BE2C (cell line): ENCODE data around the gene ARHGAP30.

Experiments
- DNase-seq: peaks from one replicate; pipeline ENCODE4 v3.0.0-alpha.2; 2020
- H3K27me3 ChIP-seq: fragments of 250-450 bp; sonication (Bioruptor Pico); 2 replicates; pipeline ENCODE4 v1.5.1; 2020; ENCODE audit warnings: mild to moderate bottlenecking
- H3K36me3 ChIP-seq: fragments of 250-450 bp; sonication (Bioruptor Pico); 2 replicates; pipeline ENCODE4 v1.5.1; 2020; ENCODE audit warnings: mild to moderate bottlenecking
- H3K4me1 ChIP-seq: fragments of 250-450 bp; sonication (Bioruptor Pico); 2 replicates; pipeline ENCODE4 v1.5.1; 2020
- H3K4me3 ChIP-seq: 2 replicates; pipeline ENCODE4 v1.5.1; 2011; ENCODE audit warnings: low read depth, low read length
- H3K9me3 ChIP-seq: fragments of 250-450 bp; sonication (Bioruptor Pico); 2 replicates; pipeline ENCODE4 v1.5.1; 2020
- CTCF ChIP-seq: IDR thresholded peaks from 2 replicates; pipeline ENCODE4 v1.5.1; 2012; ENCODE audit warnings: mild to moderate bottlenecking, low read depth, low read length

ARHGAP30 gene

GRCh38 chr1:161111527-161111926 is 41.8 kb upstream of the ARHGAP30 start:
- Histone ChIP-seq H3K9me3 (no peaks in the 10 kb centered on the region), H3K4me1 (no peaks in the 10 kb centered on the region), H3K36me3 (peaks cover 3% of the 10 kb centered on the region; the same call in 1 of the 2 replicates), H3K27me3 (no peaks in the 10 kb centered on the region), H3K4me3 (no peak overlapping the region)
- TF ChIP-seq CTCF, result no peak
- DNase-seq, result no peak

GRCh38 chr1:161111117-161111516 is 41.4 kb upstream of the ARHGAP30 start:
- no peak for DNase-seq
- no peak for TF ChIP-seq CTCF
- H3K27me3 ChIP-seq, result no peaks in the 10 kb centered on the region
- H3K4me3 ChIP-seq, result no peak overlapping the region
- H3K36me3 ChIP-seq, result peaks cover 3% of the 10 kb centered on the region; the same call in 1 of the 2 replicates
- no peaks in the 10 kb centered on the region for H3K9me3 ChIP-seq
- no peaks in the 10 kb centered on the region for H3K4me1 ChIP-seq

- no peak overlapping the region for H3K4me3 ChIP-seq
- H3K36me3 ChIP-seq, result peaks cover 12% of the 10 kb centered on the region
- no peak for TF ChIP-seq CTCF
- no peaks in the 10 kb centered on the region for H3K9me3 ChIP-seq
- no peaks in the 10 kb centered on the region for H3K27me3 ChIP-seq
- H3K4me1 ChIP-seq, result no peaks in the 10 kb centered on the region
- no peak for DNase-seq
These were observed 36.7 kb upstream of the ARHGAP30 start for GRCh38 chr1:161106431-161106830.

- no peaks in the 10 kb centered on the region for H3K9me3 ChIP-seq
- TF ChIP-seq CTCF, result no peak
- H3K4me1 ChIP-seq, result no peaks in the 10 kb centered on the region
- H3K4me3 ChIP-seq, result no peak overlapping the region
- no peaks in the 10 kb centered on the region for H3K27me3 ChIP-seq
- peaks cover 19% of the 10 kb centered on the region for H3K36me3 ChIP-seq
- DNase-seq, result no peak
These were observed 30.9 kb upstream of the ARHGAP30 start for GRCh38 chr1:161100556-161100955.

- no peak for TF ChIP-seq CTCF
- peaks cover 19% of the 10 kb centered on the region for H3K36me3 ChIP-seq
- peak overlapping the region; percentile 76 for H3K4me3 ChIP-seq
- H3K9me3 ChIP-seq, result no peaks in the 10 kb centered on the region
- H3K4me1 ChIP-seq, result no peaks in the 10 kb centered on the region
- DNase-seq, result no peak
- H3K27me3 ChIP-seq, result no peaks in the 10 kb centered on the region
These were observed 29.6 kb upstream of the ARHGAP30 start for GRCh38 chr1:161099090-161099802.

- no peaks in the 10 kb centered on the region for H3K27me3 ChIP-seq
- DNase-seq, result peak; percentile 88
- H3K36me3 ChIP-seq, result peaks cover 19% of the 10 kb centered on the region
- H3K9me3 ChIP-seq, result no peaks in the 10 kb centered on the region
- no peak for TF ChIP-seq CTCF
- peak within 1 kb of the TSS; percentile 76 for H3K4me3 ChIP-seq
- H3K4me1 ChIP-seq, result no peaks in the 10 kb centered on the region
These were observed 28.7 kb upstream of the ARHGAP30 start, which contains the start of gene KLHDC9 for GRCh38 chr1:161098210-161099068. Gene KLHDC9, plus strand, starts transcription at chr1:161098361. Its CDS starts 175 bp downstream, at chr1:161098536.
